Endometrial microvascular endothelial cells (primary cell): ENCODE data around the gene KCNK10. TPM values are rescaled to one million over a fixed set of nuclear protein-coding genes. Genes with fewer than 3 reads are reported as not detected.

Experiments
- in situ Hi-C: cut with HindIII; loops from 2 replicates; pipeline ENCODE4 v1.10.0; 2017; ENCODE audit warnings: low sequenced_read_pairs, low pct_unique_long_range_greater_than_20kb; ENCODE audit errors: inconsistent ontology term
- total RNA-seq: library from RNA; depleted of rRNA; stranded (reverse); fragments of >200 nt; gene quantifications from one replicate; pipeline ENCODE4 v1.2.3, GENCODE V29; 2015; ENCODE audit errors: inconsistent ontology term

Gene KCNK10
- total RNA-seq, 1 donor from 2014 or later = not detected

DNA sequence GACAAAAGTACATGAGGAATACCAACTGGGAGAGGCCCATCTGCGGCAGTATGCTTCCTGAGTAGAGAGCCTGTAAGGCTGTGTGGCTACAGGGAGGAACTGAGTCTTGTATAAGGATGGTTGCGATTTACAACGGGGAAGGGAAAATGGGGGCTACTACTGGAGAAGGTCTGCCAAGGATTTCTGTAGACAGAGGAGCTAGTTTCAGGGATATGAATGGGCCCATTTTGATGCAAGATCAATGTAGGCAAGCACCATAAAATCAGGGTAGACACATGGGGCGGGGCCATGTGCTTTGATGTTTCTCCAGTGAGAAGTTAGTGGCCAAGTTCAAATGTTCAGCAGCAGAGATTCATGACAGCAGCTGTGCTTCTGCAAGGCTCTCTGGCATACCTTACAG lies 168.7 kb downstream of the KCNK10 start:
- in situ Hi-C loops = no loop called here

DNA sequence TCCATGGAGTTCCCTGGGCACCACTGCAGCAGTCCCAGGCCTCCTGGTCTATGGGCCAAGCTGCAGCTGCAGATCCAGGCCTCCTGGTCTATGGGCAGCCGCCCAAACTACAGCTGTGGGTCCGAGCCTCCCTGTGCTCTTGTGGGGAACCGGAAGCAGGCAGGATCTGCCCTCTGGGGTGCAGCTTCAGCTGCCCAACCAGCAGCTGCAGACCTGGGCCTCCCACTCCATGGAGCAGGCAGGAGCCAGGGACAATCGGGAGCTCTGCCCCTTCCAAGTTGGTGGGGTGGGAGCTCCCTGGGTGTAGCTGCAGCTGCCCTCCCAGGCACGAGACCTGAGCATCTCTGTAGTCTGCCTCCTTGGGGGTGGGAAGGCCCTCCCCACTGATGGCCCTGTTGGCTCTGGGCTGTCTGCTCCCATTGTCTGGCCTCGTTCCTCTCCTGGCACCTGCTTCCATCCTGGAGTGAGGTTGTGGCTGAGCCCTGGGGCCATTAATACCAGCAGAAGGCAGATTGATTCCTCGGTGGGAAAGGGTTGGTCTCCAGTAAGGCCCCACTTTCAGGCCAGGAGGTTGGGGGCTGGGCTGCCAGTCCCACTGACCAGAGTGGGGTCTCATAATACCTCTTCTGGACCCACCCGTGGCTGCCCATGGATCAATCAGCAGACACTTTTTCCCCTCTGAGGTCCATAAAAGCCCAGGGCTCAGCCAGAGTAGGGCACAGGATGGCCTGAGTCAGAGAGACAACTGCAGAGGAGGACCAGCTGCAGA lies 176.0 kb downstream of the KCNK10 start:
- in situ Hi-C loops = no loop called here

DNA sequence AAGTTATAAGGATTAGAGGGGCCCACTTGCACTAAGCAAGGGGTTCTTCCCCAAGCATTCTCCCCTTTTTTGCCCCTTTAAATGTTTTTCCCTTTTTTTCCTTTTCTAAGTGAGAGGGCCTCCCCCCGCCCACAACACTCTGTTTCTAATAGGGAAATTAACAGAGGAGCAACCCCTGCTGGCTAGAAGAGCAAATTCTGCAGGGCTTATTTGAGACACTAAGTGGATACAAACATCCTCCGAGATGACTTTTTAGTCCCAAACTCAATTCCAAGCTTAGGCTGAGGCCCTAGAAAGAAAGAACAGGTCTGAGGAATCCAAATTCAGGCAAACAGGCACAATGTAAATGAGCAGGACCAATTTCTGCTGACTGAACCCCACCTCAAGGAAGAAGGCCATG lies 179.3 kb downstream of the KCNK10 start:
- in situ Hi-C loops = no loop called here

DNA sequence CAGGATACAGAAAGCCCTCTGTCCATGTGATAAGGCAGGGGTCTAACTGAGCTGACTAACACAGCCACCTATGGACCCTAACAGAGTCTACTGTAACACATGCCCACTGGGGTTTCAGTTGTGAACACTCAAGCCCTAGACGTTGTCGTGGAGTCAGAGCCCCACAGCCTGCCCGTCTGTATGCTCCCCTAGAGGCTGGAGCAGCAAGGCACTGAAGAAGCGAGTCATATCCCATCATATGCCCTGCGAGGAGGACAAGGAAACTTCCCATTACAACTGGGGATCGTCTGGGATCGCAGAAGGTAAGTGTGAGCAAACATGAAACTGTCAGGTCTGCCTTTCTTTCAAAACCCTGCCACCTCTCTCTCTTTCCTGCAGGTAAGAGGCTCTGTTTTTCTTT lies 180.1 kb downstream of the KCNK10 start:
- in situ Hi-C loops = no loop called here

DNA sequence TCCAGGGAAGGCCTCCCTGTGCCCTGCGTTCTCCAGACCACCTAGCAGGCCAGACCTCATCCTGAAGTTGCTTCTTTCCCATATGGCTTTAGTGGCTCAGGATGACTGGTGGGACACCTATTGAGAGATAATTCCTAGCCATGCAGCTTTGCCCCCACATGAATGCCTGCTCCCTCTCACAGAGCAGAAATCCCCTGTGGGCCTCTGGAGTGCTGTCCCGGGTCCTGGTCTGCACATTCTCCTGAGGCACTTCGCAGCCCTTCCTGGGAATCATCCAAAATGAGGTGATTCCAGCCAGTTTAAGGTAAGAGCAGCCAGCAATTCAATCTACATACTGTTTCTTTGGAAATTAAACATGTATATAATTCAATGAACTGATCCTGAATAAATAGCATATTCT lies 182.2 kb downstream of the KCNK10 start:
- in situ Hi-C loops = no loop called here

DNA sequence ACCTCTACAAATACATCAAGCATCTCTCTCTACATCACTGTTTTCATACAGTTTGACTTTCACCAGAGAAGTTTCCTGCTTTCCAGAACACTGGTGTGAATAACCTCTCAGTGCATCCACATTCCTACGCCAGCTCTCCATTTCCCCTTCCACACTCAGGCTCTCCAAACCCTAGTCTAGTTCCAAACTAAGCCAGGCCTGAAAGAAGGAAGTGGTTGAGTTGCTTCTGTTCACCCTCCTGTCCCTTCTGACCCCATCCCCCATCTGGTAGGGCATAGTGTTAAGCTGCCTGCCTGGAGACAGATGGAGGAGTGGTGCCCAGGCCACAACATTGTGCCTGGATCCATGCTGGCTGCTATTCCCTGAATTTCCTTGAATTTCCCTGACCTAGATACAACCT lies 185.7 kb downstream of the KCNK10 start:
- in situ Hi-C loops = no loop called here

Other genes with a start within 250 kb of the KCNK10 start
- 11.4 TPM for gene SPATA7, start 62.4 kb upstream of the KCNK10 start, total RNA-seq
- 8.0 TPM for gene PTPN21, start 231.7 kb upstream of the KCNK10 start, total RNA-seq
- gene ZC3H14, start 239.8 kb upstream of the KCNK10 start, total RNA-seq = 61.0 TPM